ENCODE data around the gene SYNPO2L.
"Not testable (repeated sequence)": the region's sequence is repeated elsewhere in the genome, so short reads cannot be mapped to it uniquely, and the experiment has no call there.

GRCh38 chr10:73620974-73621373, 34.9 kb downstream of the SYNPO2L start:
- not testable (repeated sequence) for TF ChIP-seq CTCF, POLR2AphosphoS5, POLR2A (IDR thresholded peaks at IDR 0.05)
